Epithelial cell of esophagus (primary cell): Measurements from ENCODE around the gene CANX.
A peak's percentile ranks its signal among the peaks of the same experiment; 100 is the strongest.

Experiments used
- DNase-seq: peaks from one replicate; pipeline ENCODE4 v3.0.0; 2010; ENCODE audit warnings: low read depth
- H3K4me3 ChIP-seq: 2 replicates; pipeline ENCODE4 v1.5.1; 2011; ENCODE audit warnings: mild to moderate bottlenecking, low read length, control low read depth
- TF ChIP-seq, protein P1 (sequence below): IDR thresholded peaks from 2 replicates; pipeline ENCODE4 v1.5.1; 2011; ENCODE audit warnings: low read depth, mild to moderate bottlenecking, low read length, control low read depth, inconsistent platforms; ENCODE audit not compliant: insufficient read depth; ENCODE audit errors: missing control alignments

CANX gene

DNA sequence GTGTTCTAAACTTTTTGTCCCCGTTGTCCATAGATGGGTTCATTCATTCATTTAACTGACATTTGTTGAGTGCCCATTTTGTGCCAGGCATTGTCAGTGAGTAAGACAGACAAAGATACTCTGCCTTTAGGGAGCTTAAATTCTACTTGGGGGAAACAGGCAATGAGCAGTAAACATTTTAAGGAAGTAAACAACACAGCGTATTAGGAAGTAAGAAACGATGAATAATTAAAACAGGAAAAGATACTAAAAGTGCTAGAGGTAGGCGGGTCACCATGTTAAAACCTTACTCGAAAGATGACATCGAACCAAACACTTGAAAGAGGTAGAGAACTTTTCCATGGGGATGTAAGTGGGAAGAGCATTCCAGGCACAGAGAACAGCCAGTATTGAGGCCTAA, 28.3 kb downstream of the CANX start:
- TF ChIP-seq, protein P1, sequence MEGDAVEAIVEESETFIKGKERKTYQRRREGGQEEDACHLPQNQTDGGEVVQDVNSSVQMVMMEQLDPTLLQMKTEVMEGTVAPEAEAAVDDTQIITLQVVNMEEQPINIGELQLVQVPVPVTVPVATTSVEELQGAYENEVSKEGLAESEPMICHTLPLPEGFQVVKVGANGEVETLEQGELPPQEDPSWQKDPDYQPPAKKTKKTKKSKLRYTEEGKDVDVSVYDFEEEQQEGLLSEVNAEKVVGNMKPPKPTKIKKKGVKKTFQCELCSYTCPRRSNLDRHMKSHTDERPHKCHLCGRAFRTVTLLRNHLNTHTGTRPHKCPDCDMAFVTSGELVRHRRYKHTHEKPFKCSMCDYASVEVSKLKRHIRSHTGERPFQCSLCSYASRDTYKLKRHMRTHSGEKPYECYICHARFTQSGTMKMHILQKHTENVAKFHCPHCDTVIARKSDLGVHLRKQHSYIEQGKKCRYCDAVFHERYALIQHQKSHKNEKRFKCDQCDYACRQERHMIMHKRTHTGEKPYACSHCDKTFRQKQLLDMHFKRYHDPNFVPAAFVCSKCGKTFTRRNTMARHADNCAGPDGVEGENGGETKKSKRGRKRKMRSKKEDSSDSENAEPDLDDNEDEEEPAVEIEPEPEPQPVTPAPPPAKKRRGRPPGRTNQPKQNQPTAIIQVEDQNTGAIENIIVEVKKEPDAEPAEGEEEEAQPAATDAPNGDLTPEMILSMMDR: no peak
- no peak for DNase-seq
- H3K4me3 ChIP-seq: no peak overlapping the region

DNA sequence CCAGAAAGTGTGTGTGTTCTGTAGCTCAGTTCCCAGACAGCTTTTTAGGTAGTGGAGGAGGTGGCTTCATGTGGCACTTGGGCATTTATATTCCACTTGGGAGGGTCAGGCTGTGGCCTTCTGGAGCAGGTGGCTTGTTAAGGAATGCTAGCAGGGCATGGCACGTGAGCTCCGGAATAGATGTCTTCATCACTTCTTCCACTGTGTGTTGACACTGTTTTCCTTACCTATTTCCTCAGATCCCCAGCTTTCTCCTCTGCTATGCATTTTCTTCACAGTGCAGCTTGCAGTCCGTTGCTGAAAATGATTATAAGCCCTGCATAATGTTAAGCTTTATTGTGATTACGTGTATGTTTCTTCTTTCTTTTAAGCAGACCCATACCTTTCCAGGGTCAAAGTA, 30.5 kb downstream of the CANX start:
- no peak for DNase-seq
- H3K4me3 ChIP-seq: no peak overlapping the region
- TF ChIP-seq, protein P1: no peak

DNA sequence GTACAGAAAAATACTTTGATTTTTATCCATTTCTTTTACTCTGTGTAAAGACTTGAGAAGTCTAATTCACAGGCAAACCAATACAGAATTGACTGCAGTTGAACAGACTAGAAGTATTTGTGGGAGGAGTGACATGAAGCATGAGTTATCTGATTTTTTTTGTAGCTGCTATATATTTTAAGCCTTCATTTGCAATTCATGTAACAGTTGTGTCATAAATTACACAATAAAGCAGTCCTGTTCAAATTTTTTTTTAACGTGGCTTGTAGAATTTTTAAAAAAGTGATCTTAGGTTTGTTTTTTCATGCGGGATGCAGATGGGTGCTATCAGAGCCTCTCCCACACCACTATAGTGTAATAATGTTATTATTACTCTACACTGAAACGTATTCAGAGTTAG, 31.0 kb downstream of the CANX start:
- no peak for DNase-seq
- TF ChIP-seq, protein P1: no peak
- H3K4me3 ChIP-seq: no peak overlapping the region

DNA sequence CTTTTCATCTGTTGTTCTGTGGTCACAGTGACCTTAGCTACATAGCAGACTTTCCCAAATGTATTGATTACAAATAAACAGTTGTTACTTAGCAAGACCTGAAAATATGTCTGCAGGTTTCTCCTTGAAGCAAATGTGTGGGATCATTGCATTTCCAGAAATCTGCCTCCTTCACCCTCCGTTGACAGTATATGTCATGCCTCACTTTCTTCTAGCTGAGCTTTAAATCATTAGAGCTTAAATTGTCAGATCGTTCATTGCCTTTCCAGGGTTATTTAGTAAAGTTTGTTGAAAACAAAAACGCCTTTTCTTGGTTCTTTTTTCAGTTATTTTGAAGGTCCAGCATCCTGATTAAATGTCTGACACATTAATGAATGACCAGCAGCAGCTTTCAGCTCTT, 31.6 kb downstream of the CANX start:
- no peak for DNase-seq
- no peak overlapping the region for H3K4me3 ChIP-seq
- TF ChIP-seq, protein P1: no peak

DNA sequence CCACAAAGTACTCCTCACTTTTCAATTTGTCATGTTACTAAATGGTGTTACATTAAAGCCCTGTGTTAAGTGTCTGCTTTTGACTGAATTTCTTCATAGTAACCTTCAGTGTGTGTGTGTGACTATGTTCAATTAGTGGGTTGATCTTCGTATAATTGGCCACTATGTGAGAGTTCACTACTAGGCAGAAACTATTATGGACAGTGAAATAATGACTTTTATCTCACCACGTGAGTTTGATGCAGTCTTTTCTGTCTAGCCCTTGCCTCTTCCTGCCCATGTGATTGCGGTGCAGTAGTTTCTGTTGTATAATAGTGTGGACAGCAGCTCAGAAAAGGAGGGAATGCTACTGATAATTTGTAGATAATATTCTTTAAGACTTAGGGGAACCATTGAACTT, 32.1 kb downstream of the CANX start:
- TF ChIP-seq, protein P1: no peak
- DNase-seq: no peak
- no peak overlapping the region for H3K4me3 ChIP-seq

DNA sequence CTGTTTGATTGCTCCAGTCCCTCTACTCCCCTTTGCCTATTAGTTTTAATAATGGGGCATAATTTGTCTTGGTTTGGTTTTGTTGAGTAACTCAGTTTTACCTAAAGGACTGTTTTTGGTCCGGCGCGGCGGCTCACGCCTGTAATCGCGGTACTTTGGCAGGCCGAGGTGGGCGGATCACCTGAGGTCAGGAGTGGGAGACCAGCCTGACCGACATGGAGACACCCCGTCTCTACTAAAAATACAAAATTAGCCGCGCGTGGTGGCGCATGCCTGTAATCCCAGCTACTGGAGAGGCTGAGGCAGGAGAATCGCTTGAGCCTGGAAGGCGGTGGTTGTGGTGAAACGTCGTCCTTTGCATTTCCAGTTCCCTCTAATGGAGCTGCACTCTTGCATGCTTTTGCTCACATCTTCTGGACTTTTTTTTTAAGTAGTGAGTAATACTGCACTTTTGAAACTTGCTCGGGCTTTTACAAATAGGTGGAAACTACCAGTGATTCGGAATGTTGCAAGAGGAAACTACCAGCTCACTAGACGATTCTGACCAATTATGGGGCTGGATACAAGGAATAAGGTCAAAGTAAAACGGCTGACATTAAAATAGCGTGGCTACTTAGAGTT, 33.1 kb downstream of the CANX start:
- TF ChIP-seq, protein P1: no peak
- peak overlapping the region; percentile 69 for H3K4me3 ChIP-seq
- peak; percentile 95 for DNase-seq

DNA sequence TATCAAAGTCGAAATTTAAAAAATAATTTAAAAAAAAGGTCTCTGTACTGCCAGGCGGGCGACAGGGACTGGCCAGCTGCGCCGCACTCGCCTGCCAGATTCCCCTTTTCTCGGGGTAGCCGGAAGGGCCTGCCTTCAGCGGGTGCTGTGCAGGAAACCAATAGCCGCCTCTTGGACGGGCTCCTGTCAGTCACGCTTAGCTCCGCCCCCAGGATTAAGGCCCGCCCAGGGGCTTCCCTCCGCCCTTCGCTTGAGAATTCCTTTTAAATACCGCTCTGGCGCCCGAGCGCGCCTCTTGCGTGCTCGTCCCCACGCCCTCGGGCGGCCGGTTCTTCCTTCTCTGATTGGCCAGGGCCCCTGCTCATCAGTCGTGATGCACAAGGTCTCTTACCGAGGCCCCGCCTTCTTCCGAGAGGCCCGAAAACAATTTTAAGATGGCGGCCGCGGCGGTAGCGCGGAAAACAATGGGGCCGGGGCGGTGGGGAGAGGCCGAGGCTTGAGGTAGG, 33.7 kb downstream of the CANX start, which contains the start of gene MAML1:
MAML1 (plus strand) TSS at position 411 of the 506 bp plus-strand sequence. CDS start 291 bp downstream, outside the sequence.
- DNase-seq: peak; percentile 100
- TF ChIP-seq, protein P1: no peak
- H3K4me3 ChIP-seq: peak within 1 kb of the TSS; percentile 69
